Gastrocnemius medialis (tissue), 4 donors: ENCODE data around the gene KDM4B. TPM values are rescaled to one million over a fixed set of nuclear protein-coding genes. Genes with fewer than 3 reads are reported as not detected.
A peak's percentile ranks its signal among the peaks of the same experiment; 100 is the strongest.

Experiments
- ATAC-seq, 2 donors: fragments of 150-250 bp; one replicate each; pipeline ENCODE4 v1.9.1; 2016
- DNase-seq, 2 donors: peaks; one replicate each; pipeline ENCODE4 v3.0.0-alpha.2; 2019
- H3K27ac ChIP-seq, 4 donors: fragments of 200-600 bp; sonication (generic); 1 replicate in 1 of 4; 2 replicates in 3 of 4; pipeline ENCODE4 v1.5.1; 2016 to 2018; ENCODE audit warnings: mild to moderate bottlenecking in 2 of 4, moderate library complexity in 1 of 4
- H3K27me3 ChIP-seq, 3 donors: fragments of 200-600 bp; sonication (generic) in 2 of 3; 1 replicate in 1 of 3; 2 replicates in 2 of 3; pipeline versions ENCODE4 v1.5.1 to v1.6.0; 2016 to 2019; ENCODE audit warnings: mild to moderate bottlenecking in 1 of 3, moderate library complexity in 1 of 3
- H3K36me3 ChIP-seq, 2 donors: fragments of 200-600 bp; sonication (generic) in 1 of 2; one replicate each; pipeline ENCODE4 v1.5.1; 2017 to 2018
- H3K4me1 ChIP-seq, 2 donors: fragments of 200-600 bp; sonication (generic) in 1 of 2; one replicate each; pipeline ENCODE4 v1.5.1; 2016 to 2017; ENCODE audit warnings: mild to moderate bottlenecking in 2 of 2
- H3K4me3 ChIP-seq, 4 donors: fragments of 200-600 bp; sonication (generic) in 3 of 4; 1 replicate in 1 of 4; 2 replicates in 3 of 4; pipeline ENCODE4 v1.5.1; 2016 to 2019; ENCODE audit warnings: mild to moderate bottlenecking in 2 of 4
- H3K9me3 ChIP-seq, 3 donors: fragments of 200-600 bp; sonication (generic) in 2 of 3; 1 replicate in 1 of 3; 2 replicates in 2 of 3; pipeline ENCODE4 v1.5.1; 2016 to 2019
- POLR2A ChIP-seq, 2 donors: fragments of 450-650 bp; IDR thresholded peaks; one replicate each; pipeline ENCODE4 v1.6.1; 2017; ENCODE audit warnings: antibody characterized with exemption in 2 of 2, mild to moderate bottlenecking in 2 of 2, moderate library complexity in 2 of 2
- in situ Hi-C, 4 donors: fragments of 200-750 bp; cut with MboI; loops; one replicate each; pipeline versions ENCODE4 v1.15.0 to v1.8.0; 2017; ENCODE audit warnings: low sequenced_read_pairs in 4 of 4
- intact Hi-C: fragments of 100-400 bp; cut with DNase I; formaldehyde crosslinking; loops from one replicate; pipeline ENCODE4 v1.15.1; 2023; ENCODE audit warnings: low total_unique reads
- total RNA-seq, 4 donors: library from RNA; depleted of rRNA; stranded (reverse); fragments of >200 nt; gene quantifications; one replicate each; pipeline versions ENCODE4 v1.1.0 to v1.2.3, GENCODE V29; 2016
- TF ChIP-seq, protein P1 (sequence below), 5 experiments: fragments of 450-650 bp in 3 of 5; fragments of 200-600 bp in 2 of 5; sonication (generic) in 2 of 5; IDR thresholded peaks in 4 of 5; conservative IDR thresholded peaks in 1 of 5; 1 replicate in 4 of 5; 2 replicates in 1 of 5; pipeline ENCODE4 v1.5.1; 2016 to 2019; ENCODE audit warnings: antibody characterized with exemption in 5 of 5, mild to moderate bottlenecking in 3 of 5, moderate library complexity in 3 of 5

Gene KDM4B
- total RNA-seq, 4 donors from 2014 or later = 40.9 to 61.4 (median 46.4) TPM

DNA sequence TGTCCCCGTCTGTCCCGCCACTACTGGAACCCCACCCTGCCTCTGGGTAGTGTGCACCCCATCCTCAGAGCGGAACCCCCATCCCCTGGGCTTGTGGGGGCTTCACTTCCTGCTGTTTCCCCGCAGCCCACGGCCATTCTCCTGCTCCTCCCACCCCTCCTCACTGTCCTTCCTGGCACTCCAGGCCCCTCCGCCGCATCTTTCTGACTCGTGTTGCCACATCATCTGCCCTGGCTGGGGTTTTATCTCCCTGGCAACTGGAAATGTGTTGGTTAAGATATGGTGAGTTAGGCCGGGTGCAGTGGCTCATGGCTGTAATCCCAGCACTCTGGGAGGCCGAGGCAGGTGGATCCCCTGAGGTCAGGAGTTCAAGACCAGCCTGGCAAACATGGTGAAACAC lies 37.3 kb downstream of the KDM4B start:
- no peak for DNase-seq
- no peak for ATAC-seq
- Histone ChIP-seq H3K4me3 (no peak overlapping the region), H3K36me3 (no peaks in the 10 kb centered on the region), H3K9me3 (no peaks in the 10 kb centered on the region), H3K27ac (no peak overlapping the region), H3K27me3 (no peaks in the 10 kb centered on the region), H3K4me1 (peaks cover 3 to 12% of the 10 kb centered on the region in 2 donors)
- in situ Hi-C loops (no loop called here), intact Hi-C loops (no loop called here)
- no peak for TF ChIP-seq POLR2A (IDR thresholded peaks at IDR 0.05)
- TF ChIP-seq, protein P1, sequence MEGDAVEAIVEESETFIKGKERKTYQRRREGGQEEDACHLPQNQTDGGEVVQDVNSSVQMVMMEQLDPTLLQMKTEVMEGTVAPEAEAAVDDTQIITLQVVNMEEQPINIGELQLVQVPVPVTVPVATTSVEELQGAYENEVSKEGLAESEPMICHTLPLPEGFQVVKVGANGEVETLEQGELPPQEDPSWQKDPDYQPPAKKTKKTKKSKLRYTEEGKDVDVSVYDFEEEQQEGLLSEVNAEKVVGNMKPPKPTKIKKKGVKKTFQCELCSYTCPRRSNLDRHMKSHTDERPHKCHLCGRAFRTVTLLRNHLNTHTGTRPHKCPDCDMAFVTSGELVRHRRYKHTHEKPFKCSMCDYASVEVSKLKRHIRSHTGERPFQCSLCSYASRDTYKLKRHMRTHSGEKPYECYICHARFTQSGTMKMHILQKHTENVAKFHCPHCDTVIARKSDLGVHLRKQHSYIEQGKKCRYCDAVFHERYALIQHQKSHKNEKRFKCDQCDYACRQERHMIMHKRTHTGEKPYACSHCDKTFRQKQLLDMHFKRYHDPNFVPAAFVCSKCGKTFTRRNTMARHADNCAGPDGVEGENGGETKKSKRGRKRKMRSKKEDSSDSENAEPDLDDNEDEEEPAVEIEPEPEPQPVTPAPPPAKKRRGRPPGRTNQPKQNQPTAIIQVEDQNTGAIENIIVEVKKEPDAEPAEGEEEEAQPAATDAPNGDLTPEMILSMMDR (IDR thresholded peaks at IDR 0.05 in 4 of 5, conservative IDR thresholded peaks at IDR 0.05 in 1 of 5) = no peak

DNA sequence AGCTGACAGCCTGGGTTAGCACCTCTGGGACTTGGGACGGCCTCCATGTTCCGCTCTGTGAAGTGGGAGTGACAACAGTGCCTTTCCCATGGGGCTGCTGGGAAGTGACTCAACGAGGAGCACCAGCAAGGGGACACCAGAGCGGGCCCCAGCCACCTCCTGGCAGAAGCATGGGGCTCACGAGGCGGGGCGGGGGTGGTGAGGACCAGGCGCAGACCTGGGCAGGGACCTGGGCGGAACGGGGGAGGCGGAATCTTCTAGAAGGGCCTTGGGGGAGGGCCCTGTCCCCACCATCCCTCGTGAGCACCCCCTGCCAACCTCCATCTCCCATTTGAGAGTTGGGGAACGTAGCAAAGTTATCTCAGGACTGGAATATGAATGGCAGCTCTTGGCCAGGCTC lies 37.9 kb downstream of the KDM4B start:
- H3K4me3 ChIP-seq = no peak overlapping the region
- no peak overlapping the region for H3K27ac ChIP-seq
- TF ChIP-seq POLR2A (IDR thresholded peaks at IDR 0.05) = no peak
- TF ChIP-seq, protein P1 (IDR thresholded peaks at IDR 0.05 in 4 of 5, conservative IDR thresholded peaks at IDR 0.05 in 1 of 5) = no peak
- H3K9me3 ChIP-seq = no peaks in the 10 kb centered on the region
- in situ Hi-C loops (no loop called here), intact Hi-C loops (no loop called here)
- H3K4me1 ChIP-seq = peaks cover 3 to 9% of the 10 kb centered on the region in 2 donors
- no peaks in the 10 kb centered on the region for H3K36me3 ChIP-seq
- DNase-seq = no peak
- ATAC-seq = no peak
- H3K27me3 ChIP-seq = no peaks in the 10 kb centered on the region

DNA sequence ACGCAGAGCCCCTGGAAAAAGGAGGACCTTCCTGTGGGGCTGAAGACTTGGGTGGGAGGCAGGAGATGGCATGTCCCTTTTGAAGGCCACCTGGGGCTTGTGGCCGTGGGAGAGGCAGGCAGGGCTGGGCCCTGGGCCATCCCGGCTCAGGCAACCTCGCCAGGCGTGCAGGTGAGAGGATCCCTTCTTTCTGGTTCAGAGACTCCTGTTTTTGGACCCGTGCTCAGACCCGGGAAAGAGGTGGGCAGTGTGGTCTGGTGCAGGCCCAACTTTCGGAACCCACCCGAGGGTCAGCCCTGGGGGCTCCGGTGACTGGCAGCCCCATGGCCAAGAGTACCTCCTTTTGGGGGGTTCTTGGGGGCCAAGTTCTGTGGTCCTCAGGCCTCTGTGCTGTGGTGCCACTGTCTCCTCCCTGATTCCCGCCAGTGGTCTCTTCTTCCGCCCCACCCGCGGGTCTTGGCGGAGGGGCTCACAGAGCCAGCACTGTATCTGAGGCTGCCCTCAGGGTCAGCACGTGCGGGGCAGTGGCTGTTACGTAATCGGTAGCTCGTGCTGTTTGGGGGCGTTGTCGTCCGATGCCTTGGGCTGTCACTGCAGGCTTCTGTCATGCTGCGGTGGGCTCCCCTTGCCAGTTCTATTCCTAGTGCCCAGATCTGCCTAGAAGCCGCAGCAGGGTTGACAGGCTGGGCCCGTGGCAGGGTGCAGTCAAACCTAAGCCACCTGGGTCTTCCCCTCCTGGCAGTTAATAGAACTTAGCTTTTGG lies 42.7 kb downstream of the KDM4B start:
- no peak overlapping the region for H3K27ac ChIP-seq
- TF ChIP-seq, protein P1 (IDR thresholded peaks at IDR 0.05 in 4 of 5, conservative IDR thresholded peaks at IDR 0.05 in 1 of 5) = no peak
- TF ChIP-seq POLR2A (IDR thresholded peaks at IDR 0.05) = no peak

DNA sequence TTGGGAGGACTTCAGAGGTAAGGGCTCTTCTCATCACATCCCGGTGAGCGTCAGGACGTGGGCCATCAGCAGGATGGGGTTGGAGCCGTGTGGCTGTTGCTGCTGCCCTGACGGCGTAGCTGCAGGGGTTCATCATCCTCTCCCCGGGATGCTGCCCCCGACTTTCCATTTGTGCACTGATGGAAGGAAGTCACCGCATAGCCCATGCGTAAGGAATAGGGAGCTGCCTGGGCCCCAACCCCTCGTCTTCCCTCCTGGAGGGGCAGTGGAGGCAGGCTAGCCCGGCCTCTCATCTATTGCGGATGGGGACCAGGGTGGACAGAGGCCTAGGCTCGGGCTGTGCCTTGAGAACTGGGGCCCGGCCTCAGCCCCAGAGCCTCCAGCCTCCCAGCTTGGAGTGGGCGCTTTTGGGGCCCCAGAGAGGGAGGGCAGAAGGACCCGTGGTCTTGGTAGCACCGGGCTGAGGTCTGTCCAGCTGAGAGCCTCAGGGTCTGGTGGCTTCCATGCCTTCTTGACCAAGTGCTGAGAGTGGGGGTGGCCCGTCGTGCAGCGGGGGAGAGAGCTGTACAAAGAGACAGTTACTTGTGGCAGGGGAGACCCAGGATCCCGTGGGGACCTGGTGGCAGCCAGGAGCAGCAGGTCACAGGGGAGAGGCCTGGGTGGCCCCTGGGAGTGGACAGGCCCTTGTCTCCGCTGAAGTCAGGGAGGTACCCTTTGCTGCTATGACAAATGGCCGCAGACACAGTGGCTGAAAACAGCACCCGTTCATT lies 44.0 kb downstream of the KDM4B start:
- H3K9me3 ChIP-seq = no peaks in the 10 kb centered on the region
- ATAC-seq (no peak), DNase-seq (no peak)
- H3K4me3 ChIP-seq = no peak overlapping the region
- in situ Hi-C loops = no loop called here
- intact Hi-C loops = no loop called here
- H3K27me3 ChIP-seq = no peaks in the 10 kb centered on the region
- no peak for TF ChIP-seq POLR2A (IDR thresholded peaks at IDR 0.05)
- TF ChIP-seq, protein P1 (IDR thresholded peaks at IDR 0.05 in 4 of 5, conservative IDR thresholded peaks at IDR 0.05 in 1 of 5) = no peak
- peaks cover 0 to 9% of the 10 kb centered on the region in 2 donors for H3K36me3 ChIP-seq
- no peak overlapping the region for H3K27ac ChIP-seq
- peaks cover 0 to 5% of the 10 kb centered on the region in 2 donors for H3K4me1 ChIP-seq

More for the DNA sequence above, 42.7 kb downstream of the KDM4B start:
- no peak overlapping the region for H3K4me3 ChIP-seq
- intact Hi-C loops = no loop called here
- H3K27me3 ChIP-seq = no peaks in the 10 kb centered on the region
- in situ Hi-C loops = no loop called here
- no peaks in the 10 kb centered on the region for H3K9me3 ChIP-seq
- ATAC-seq (peak in 1 of 2 donors; percentile 13), DNase-seq (peak in 1 of 2 donors; percentile 12)
- peaks cover 0 to 5% of the 10 kb centered on the region in 2 donors for H3K4me1 ChIP-seq
- H3K36me3 ChIP-seq = peaks cover 0 to 6% of the 10 kb centered on the region in 2 donors
